ENCODE data around the gene PER3.

The PER3 gene

GRCh38 chr1:7810395-7810794, 26.3 kb downstream of the PER3 start:
- Mint-ChIP-seq H3K27ac (no peak overlapping the region), H3K27me3 (ENCODE audit: low read depth) (no peaks in the 10 kb centered on the region), H3K4me1 (no peaks in the 10 kb centered on the region), H3K4me3 (no peak overlapping the region), H3K36me3 (ENCODE audit: low read depth) (peaks cover 40% of the 10 kb centered on the region), H3K9me3 (peaks cover 23% of the 10 kb centered on the region)
- no peak for TF ChIP-seq CTCF (IDR thresholded peaks at IDR 0.05; ENCODE audit: unreplicated experiment in 3 of 3)

DNA sequence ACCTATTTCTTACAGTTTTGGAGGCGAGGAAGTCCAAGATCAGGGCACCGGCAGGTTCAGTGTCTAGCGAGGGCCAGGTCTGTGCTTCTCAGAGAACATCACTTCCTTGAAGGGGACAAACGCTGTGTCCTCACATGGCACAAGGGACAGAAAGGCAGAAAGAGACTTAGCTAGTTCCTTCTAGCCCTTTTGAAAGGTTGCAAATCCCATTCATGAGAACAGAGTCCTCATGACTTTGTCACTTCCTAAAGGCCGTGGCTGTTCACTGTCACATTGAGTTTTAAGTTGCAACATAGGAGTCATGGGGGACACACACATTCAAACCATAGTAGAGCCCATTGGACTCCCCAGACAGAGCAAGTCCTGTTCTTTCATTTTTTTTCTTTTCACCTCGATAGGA, 27.4 kb downstream of the PER3 start:
- no peaks in the 10 kb centered on the region for H3K27me3 Mint-ChIP-seq (ENCODE audit: low read depth)
- no peaks in the 10 kb centered on the region for H3K4me1 Mint-ChIP-seq
- H3K9me3 Mint-ChIP-seq: peaks cover 24% of the 10 kb centered on the region
- no peak for TF ChIP-seq CTCF (IDR thresholded peaks at IDR 0.05; ENCODE audit: unreplicated experiment in 3 of 3)
- H3K4me3 Mint-ChIP-seq: no peak overlapping the region
- H3K27ac Mint-ChIP-seq: no peak overlapping the region
- H3K36me3 Mint-ChIP-seq (ENCODE audit: low read depth): peaks cover 40% of the 10 kb centered on the region

- Mint-ChIP-seq H3K27me3 (ENCODE audit: low read depth) (no peaks in the 10 kb centered on the region), H3K9me3 (peaks cover 24% of the 10 kb centered on the region), H3K4me3 (no peak overlapping the region), H3K4me1 (no peaks in the 10 kb centered on the region), H3K27ac (no peak overlapping the region), H3K36me3 (ENCODE audit: low read depth) (peaks cover 40% of the 10 kb centered on the region)
- no peak for TF ChIP-seq CTCF (IDR thresholded peaks at IDR 0.05; ENCODE audit: unreplicated experiment in 3 of 3)
Observed at GRCh38 chr1:7813677-7814373, 29.7 kb downstream of the PER3 start.

GRCh38 chr1:7821282-7821681, 37.2 kb downstream of the PER3 start:
- no peaks in the 10 kb centered on the region for H3K9me3 Mint-ChIP-seq

DNA sequence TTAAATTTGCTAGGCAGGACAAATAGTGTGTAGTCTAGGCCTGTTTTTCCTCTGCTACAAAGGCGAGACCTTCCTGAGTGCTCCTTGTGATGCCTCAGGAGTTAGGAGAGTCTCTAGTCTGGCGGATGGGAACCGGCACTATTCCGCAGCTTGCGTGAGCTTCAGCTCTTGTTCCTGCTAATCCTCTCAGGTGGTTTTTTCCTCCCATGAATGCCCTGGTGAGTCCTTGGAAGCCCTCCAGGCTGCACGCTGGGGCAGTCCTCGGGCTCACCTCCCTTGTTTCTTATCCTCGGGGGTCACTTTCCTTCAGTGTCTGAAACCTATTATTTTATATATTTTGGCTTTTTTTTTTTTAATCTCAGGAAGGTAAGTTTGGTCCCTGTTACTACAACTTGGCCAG, 40.6 kb downstream of the PER3 start:
- Mint-ChIP-seq H3K9me3 (no peaks in the 10 kb centered on the region), H3K4me3 (no peak overlapping the region), H3K27ac (no peak overlapping the region), H3K27me3 (ENCODE audit: low read depth) (no peaks in the 10 kb centered on the region), H3K36me3 (ENCODE audit: low read depth) (peaks cover 32% of the 10 kb centered on the region), H3K4me1 (no peaks in the 10 kb centered on the region)
- TF ChIP-seq CTCF (IDR thresholded peaks at IDR 0.05; ENCODE audit: unreplicated experiment in 3 of 3): no peak

More at GRCh38 chr1:7821282-7821681, 37.2 kb downstream of the PER3 start:
- Mint-ChIP-seq H3K27me3 (ENCODE audit: low read depth) (no peaks in the 10 kb centered on the region), H3K4me3 (no peak overlapping the region), H3K27ac (no peak overlapping the region), H3K36me3 (ENCODE audit: low read depth) (peaks cover 19% of the 10 kb centered on the region), H3K4me1 (no peaks in the 10 kb centered on the region)
- TF ChIP-seq CTCF (IDR thresholded peaks at IDR 0.05; ENCODE audit: unreplicated experiment in 3 of 3): no peak

DNA sequence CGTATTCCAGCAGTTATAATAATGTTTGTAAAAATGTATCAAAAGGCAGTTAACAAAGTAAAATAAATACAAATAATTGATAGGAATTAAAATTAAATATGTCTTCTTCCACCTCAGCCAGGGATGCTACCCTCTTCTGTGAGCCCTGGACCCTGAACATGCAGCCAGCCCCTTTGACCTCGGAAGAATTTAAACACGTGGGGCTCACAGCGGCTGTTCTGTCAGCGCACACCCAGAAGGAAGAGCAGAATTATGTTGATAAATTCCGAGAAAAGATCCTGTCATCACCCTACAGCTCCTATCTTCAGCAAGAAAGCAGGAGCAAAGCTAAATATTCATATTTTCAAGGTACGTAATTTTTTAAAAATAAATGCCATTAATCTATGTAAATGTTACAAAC, 42.3 kb downstream of the PER3 start:
- H3K9me3 Mint-ChIP-seq: no peaks in the 10 kb centered on the region
- H3K4me3 Mint-ChIP-seq: no peak overlapping the region
- H3K36me3 Mint-ChIP-seq (ENCODE audit: low read depth): peaks cover 27% of the 10 kb centered on the region
- no peaks in the 10 kb centered on the region for H3K27me3 Mint-ChIP-seq (ENCODE audit: low read depth)
- H3K27ac Mint-ChIP-seq: no peak overlapping the region
- no peak for TF ChIP-seq CTCF (IDR thresholded peaks at IDR 0.05; ENCODE audit: unreplicated experiment in 3 of 3)
- no peaks in the 10 kb centered on the region for H3K4me1 Mint-ChIP-seq

Measured in nephron (organoid).